Activated naive CD8-positive, alpha-beta T cell treated with anti-CD3 and anti-CD28 coated beads, Interleukin-2, amount 50 U/mL, for 24 hours (primary cell): ENCODE data around the gene TRIM4.
"Not testable (repeated sequence)": the region's sequence is repeated elsewhere in the genome, so short reads cannot be mapped to it uniquely, and the experiment has no call there.

ENCODE experiments used
- ATAC-seq: fragments of 150-1000 bp; cut with Tn5 transposase; one replicate; pipeline ENCODE4 v1.10.0; 2021
- DNase-seq: peaks from one replicate; pipeline ENCODE4 v3.0.0; 2021
- H3K27ac Mint-ChIP-seq: one replicate; pipeline ENCODE4 v1.8.0; 2021; ENCODE audit warnings: mild to moderate bottlenecking, mixed read lengths
- H3K27me3 Mint-ChIP-seq: one replicate; pipeline ENCODE4 v1.8.0; 2021; ENCODE audit warnings: mixed read lengths
- H3K36me3 Mint-ChIP-seq: one replicate; pipeline ENCODE4 v1.8.0; 2021; ENCODE audit warnings: low read depth, mixed read lengths
- H3K4me1 Mint-ChIP-seq: one replicate; pipeline ENCODE4 v1.8.0; 2021; ENCODE audit warnings: mixed read lengths
- H3K4me3 Mint-ChIP-seq: one replicate; pipeline ENCODE4 v1.8.0; 2021; ENCODE audit warnings: mild to moderate bottlenecking, moderate library complexity, mixed read lengths
- H3K9me3 Mint-ChIP-seq: one replicate; pipeline ENCODE4 v1.8.0; 2021; ENCODE audit warnings: mixed read lengths

The TRIM4 gene, protein sequence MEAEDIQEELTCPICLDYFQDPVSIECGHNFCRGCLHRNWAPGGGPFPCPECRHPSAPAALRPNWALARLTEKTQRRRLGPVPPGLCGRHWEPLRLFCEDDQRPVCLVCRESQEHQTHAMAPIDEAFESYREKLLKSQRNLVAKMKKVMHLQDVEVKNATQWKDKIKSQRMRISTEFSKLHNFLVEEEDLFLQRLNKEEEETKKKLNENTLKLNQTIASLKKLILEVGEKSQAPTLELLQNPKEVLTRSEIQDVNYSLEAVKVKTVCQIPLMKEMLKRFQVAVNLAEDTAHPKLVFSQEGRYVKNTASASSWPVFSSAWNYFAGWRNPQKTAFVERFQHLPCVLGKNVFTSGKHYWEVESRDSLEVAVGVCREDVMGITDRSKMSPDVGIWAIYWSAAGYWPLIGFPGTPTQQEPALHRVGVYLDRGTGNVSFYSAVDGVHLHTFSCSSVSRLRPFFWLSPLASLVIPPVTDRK

DNA sequence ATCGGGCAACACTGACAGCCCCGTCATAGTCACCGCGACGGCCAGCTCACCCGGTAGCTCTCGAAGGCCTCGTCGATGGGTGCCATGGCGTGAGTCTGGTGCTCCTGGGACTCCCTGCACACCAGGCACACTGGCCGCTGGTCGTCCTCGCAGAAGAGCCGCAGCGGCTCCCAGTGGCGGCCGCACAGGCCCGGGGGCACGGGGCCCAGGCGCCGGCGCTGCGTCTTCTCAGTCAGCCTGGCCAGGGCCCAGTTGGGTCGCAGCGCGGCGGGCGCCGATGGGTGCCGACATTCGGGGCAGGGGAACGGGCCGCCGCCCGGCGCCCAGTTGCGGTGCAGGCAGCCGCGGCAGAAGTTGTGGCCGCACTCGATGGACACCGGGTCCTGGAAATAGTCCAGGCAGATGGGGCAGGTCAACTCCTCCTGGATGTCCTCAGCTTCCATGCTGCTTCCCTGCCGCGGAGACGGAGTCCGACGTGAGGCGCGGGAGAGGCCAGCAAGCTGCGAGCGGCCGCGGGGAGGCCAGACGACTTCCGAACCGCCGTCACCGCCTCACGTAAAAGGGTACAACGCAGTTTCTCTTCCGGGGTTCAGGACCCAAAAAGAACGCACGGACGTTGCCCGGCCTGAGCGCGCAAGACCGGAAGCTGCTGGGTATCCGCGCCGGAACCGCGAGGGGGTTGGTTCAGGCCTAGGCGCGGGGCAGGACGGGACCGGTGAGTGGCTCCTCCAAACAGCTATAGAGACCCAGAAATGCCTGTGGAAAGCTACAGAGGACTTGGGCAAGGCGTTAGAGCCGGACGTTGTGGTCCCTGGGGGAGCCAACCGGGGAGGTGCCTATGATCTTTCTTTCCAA is at the start of gene TRIM4:
TRIM4 (minus strand) TSS at position 572 of the 855 bp plus-strand sequence; CDS start at position 443, 129 bp downstream.
- Mint-ChIP-seq H3K4me1 (peaks cover 46% of the 10 kb centered on the region), H3K36me3 (peaks cover 25% of the 10 kb centered on the region), H3K9me3 (no peaks in the 10 kb centered on the region), H3K27ac (peak within 1 kb of the TSS; percentile 96), H3K4me3 (peak within 1 kb of the TSS; percentile 94), H3K27me3 (no peaks in the 10 kb centered on the region)
- ATAC-seq (peak; percentile 100), DNase-seq (peak; percentile 92)

DNA sequence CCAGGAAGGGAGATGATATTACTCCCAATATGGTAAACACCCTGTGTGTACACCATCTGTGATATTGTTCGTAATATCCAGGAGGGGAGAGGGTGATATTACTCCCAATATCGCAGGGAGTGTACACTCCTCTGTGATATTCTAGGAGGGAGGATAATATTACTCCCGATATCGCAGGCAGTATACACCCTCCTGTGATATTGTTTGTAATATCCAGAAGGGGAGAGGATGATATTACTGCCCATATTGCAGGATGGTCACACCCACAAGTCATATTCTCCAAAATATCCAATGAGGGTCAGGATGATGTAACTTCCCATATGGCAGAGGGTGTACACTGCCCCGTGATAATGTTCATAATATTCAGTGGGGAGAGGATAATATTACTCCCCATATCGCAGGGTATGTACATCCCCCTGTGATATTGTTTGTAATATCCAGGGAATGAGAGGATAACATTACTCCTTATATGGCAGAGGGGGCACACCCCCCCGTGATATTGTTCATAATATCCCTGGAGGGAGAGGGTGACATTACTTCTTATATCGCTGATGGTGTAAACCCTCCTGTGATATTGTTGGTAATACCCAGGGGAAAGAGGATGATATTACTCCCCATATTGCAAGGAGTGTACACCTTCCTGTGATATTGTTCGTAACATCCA is 39.4 kb upstream of the TRIM4 start:
- DNase-seq: no peak
- Mint-ChIP-seq H3K4me1 (peaks cover 6% of the 10 kb centered on the region), H3K36me3 (no peaks in the 10 kb centered on the region), H3K27ac (no peak overlapping the region), H3K9me3 (no peaks in the 10 kb centered on the region), H3K27me3 (peaks cover 30% of the 10 kb centered on the region), H3K4me3 (no peak overlapping the region)
- no peak for ATAC-seq

DNA sequence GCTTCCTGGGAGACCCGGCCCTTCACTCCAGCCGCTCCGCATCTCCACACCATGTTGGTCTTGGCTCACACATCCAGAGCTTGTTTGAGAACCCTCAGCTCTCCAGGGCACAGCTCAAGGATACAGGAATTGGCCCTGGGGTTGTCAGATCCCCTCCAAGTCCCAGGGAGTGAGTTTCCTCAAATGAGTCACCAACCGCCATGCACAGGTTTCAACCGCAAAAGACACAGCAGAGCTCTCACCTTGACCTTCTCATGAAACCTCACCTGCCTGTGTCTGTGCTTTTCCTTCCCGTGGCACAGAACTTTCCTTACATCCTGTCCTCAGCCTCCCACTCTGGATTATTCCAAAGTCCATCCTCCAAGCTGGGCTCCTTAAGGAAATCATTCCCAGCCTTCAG is 35.9 kb upstream of the TRIM4 start:
- Mint-ChIP-seq H3K4me1 (peaks cover 8% of the 10 kb centered on the region), H3K27me3 (peaks cover 22% of the 10 kb centered on the region), H3K27ac (no peak overlapping the region), H3K36me3 (no peaks in the 10 kb centered on the region), H3K9me3 (no peaks in the 10 kb centered on the region), H3K4me3 (no peak overlapping the region)
- ATAC-seq (no peak), DNase-seq (no peak)

DNA sequence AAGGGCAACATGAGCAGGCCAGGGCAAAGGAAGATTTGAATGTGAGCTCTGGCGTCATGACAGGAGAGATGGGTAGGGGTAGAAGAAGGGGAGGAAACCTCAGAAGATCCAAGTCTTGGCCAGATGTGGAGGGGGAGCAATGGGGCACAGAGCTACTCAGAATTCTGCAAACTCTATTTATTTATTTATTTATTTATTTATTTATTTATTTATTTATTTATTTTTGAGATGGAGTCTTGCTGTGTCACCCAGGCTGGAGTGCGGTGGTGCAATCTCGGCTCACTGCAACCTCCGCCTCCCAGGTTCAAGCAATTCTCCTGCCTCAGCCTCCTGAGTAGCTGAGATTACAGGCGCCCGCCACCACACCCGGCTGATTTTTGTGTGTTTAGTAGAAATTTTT is 35.3 kb upstream of the TRIM4 start:
- peaks cover 19% of the 10 kb centered on the region for H3K27me3 Mint-ChIP-seq
- H3K36me3 Mint-ChIP-seq, H3K27ac Mint-ChIP-seq, DNase-seq, H3K4me1 Mint-ChIP-seq, ATAC-seq, H3K9me3 Mint-ChIP-seq, H3K4me3 Mint-ChIP-seq: not testable (repeated sequence)

DNA sequence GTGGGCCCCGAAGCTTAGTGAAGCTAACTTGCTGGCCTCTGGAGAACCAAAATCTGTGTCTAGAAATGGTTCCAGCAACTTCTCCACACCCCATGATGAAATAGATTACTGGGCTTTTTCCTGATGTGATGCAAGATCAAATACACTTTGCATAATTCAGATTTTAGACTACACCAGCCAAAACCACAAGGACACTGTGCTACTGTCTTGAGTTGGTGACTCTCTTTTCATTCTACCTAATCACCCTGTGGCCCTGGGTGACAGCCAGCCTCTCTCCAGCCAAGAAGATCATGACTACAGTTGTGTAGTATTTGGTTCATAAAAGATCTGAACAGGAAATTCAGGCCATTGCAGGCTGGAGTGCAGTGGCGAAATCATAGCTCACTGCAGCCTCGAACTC is 34.3 kb upstream of the TRIM4 start:
- ATAC-seq (peak; percentile 59), DNase-seq (no peak)
- no peaks in the 10 kb centered on the region for H3K9me3 Mint-ChIP-seq
- H3K27ac Mint-ChIP-seq: no peak overlapping the region
- peaks cover 8% of the 10 kb centered on the region for H3K4me1 Mint-ChIP-seq
- H3K4me3 Mint-ChIP-seq: no peak overlapping the region
- peaks cover 15% of the 10 kb centered on the region for H3K27me3 Mint-ChIP-seq
- H3K36me3 Mint-ChIP-seq: no peaks in the 10 kb centered on the region

DNA sequence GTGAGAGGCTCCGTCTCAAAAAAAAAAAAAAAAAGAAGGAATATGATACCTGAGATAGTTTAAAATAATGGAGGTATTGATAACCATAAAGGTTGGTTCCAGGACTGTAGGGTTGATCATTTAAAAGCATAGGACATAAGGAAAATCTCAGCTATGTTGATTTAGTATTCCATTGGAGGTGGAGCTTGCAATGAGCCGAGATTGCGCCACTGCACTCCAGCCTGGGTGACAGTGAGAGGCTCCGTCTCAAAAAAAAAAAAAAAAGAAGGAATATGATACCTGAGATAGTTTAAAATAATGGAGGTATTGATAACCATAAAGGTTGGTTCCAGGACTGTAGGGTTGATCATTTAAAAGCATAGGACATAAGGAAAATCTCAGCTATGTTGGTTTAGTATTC is 33.3 kb upstream of the TRIM4 start:
- peaks cover 15% of the 10 kb centered on the region for H3K27me3 Mint-ChIP-seq
- not testable (repeated sequence) for H3K4me1 Mint-ChIP-seq, H3K4me3 Mint-ChIP-seq, DNase-seq, H3K36me3 Mint-ChIP-seq, H3K9me3 Mint-ChIP-seq, H3K27ac Mint-ChIP-seq, ATAC-seq

DNA sequence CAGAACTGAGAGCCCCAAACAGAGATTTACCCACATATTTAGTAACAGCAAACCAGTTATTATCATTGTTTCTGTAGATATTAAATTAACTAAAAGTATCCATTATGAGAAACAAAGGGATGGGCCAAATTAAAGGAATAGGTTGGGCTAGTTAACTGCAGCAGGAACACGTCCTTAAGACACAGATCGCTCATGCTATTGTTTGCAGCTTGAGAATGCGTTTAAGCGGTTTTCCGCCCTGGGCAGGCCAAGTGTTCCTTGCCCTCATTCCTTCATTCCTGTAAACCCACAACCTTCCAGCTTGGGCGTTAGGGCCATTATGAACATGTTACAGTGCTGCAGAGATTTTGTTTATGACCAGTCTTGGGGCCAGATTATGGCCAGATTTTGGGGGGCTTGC is 31.5 kb upstream of the TRIM4 start:
- not testable (repeated sequence) for H3K4me1 Mint-ChIP-seq, H3K36me3 Mint-ChIP-seq, DNase-seq, H3K4me3 Mint-ChIP-seq, H3K9me3 Mint-ChIP-seq, H3K27ac Mint-ChIP-seq, ATAC-seq
- H3K27me3 Mint-ChIP-seq: peaks cover 18% of the 10 kb centered on the region

DNA sequence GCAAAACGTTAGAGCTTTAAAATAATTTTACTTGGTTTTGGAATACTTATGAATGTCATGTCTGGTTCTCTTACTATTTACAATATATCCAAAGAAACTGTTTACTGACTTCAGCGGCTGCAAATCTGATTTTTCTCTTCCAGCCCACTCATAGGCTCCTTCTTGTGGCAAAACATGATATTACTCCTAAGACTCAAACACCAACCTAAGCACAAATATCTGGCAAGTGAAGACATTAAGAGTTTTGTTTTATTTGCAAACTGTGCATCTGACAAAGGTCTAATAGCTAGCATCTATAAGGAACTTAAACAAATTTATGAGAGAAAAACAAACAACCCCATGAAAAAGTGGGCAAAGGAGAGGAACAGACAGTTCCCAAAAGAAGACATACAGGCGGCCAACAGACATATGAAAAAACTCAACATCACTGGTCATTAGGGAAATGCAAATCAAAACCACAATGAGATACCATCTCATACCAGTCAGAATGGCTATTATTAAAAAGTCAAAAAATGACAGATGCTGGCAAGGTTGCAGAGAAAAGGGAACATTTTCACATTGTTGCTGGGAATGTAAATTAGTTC is 30.4 kb upstream of the TRIM4 start:
- H3K4me3 Mint-ChIP-seq: no peak overlapping the region
- no peaks in the 10 kb centered on the region for H3K9me3 Mint-ChIP-seq
- DNase-seq (no peak), ATAC-seq (no peak)
- peaks cover 8% of the 10 kb centered on the region for H3K27me3 Mint-ChIP-seq
- H3K4me1 Mint-ChIP-seq: peaks cover 8% of the 10 kb centered on the region
- no peak overlapping the region for H3K27ac Mint-ChIP-seq
- H3K36me3 Mint-ChIP-seq: no peaks in the 10 kb centered on the region

DNA sequence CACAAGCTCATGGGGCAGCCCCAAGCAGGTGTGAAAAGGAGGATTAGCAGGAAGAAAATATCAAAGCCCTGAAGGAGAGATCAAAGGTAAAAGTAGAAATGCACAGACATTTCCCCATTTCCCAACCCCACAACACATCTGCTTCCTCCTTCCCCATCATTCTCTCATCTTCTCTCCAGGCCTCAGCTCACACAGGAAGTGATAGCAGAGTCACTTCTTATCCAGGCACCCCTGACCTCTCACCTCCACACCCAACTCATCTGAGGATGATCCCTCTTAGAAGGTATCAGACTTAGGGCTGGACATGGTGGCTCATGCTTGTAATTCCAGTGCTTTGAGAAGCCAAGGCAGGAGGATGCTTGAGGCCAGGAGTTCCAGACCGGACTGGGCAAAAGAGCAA is 28.3 kb upstream of the TRIM4 start:
- Mint-ChIP-seq H3K36me3 (no peaks in the 10 kb centered on the region), H3K27ac (no peak overlapping the region), H3K9me3 (no peaks in the 10 kb centered on the region), H3K27me3 (peaks cover 8% of the 10 kb centered on the region), H3K4me1 (peaks cover 6% of the 10 kb centered on the region), H3K4me3 (no peak overlapping the region)
- ATAC-seq: no peak
- DNase-seq: no peak

DNA sequence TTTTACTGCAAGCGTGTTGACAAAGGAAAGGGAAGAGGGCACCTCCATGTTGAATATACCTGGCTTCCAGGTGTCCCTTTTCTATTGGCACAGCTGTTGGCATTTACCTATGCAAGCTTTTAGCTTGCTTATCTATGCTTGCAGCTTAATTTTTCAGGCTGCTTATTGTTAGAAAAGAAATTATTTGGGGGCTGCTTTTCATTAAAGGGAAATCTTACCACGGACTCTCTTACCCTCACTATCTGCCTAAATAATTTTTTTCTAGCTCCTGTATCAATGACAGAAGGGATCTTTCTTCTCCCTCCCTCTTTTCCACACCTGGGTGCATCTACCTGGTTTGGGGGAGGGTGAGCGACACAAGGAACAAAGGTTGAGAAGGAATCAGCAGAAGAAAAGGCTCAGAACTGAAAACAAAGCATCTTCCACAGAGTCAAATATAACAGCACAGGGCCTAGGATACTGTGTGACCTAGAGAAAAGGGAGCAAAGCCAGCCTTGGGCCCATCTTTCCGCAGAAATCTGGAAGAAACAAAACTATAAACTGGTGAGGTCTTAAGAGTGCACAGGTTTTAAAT is 25.3 kb upstream of the TRIM4 start:
- H3K4me1 Mint-ChIP-seq: peaks cover 6% of the 10 kb centered on the region
- peaks cover 11% of the 10 kb centered on the region for H3K27me3 Mint-ChIP-seq
- no peak overlapping the region for H3K4me3 Mint-ChIP-seq
- DNase-seq (no peak), ATAC-seq (no peak)
- no peak overlapping the region for H3K27ac Mint-ChIP-seq
- H3K9me3 Mint-ChIP-seq: no peaks in the 10 kb centered on the region
- no peaks in the 10 kb centered on the region for H3K36me3 Mint-ChIP-seq

DNA sequence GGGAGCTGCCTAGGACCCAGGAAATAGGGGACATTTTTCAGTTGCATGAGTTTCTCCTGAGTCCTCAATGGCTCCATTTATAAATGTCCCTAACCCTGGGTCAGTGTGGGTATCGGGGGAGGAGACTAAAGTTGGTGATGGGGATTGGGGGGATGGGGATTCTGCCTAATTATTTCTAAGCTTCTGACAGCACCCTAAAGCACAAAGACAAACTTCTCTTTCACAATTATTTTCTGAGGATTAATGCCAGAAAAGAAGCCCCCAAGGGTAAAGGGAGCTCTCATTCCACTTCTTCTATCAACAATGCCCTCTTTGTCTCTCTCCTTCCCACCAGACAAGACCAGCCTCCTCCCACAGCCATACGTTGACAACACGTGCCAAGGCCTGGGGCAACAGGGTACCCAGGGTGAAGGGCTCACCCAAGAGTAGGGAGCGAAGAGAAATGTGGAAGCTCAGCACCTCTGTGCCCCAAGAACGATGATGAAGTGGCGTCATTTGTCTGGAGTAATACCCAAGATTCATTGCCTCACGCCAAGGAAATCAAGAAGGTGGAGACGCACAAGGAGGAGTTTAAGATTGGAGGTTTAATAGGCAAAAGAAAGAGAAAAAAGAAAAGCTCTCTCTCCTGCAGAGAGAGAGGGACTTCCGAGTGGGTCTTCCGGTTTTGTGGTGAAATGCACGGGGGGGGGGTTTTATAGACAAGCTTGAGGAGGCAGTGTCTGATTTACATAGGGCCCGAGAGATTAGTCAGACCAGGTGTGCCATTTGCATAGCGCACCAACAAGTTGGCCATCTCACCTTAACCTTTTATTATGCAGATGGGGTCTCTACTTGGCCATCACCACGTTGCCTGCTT is 24.5 kb upstream of the TRIM4 start:
- Mint-ChIP-seq H3K36me3 (no peaks in the 10 kb centered on the region), H3K27ac (no peak overlapping the region), H3K27me3 (peaks cover 9% of the 10 kb centered on the region), H3K4me1 (peaks cover 6% of the 10 kb centered on the region), H3K9me3 (peaks cover 5% of the 10 kb centered on the region), H3K4me3 (peak overlapping the region; percentile 27)
- DNase-seq (no peak), ATAC-seq (no peak)

DNA sequence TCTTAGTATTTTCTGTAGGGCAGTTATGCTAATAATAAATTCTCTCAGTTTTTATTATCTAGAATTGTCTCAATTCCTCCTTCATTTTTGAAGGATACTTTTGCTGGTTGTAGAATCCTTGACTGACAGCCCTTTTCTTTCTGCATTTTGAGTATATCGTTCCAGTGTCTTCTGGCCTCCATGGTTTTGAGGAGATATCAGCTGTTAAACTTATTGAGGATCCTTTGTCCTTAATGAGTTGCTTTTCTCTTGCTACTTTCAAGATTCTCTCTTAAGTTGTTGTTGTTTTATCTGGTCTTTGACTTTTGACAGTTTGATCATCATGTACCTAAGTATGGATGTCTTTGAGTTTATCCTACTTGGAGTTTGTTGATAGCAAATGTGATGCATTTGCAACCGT is 19.0 kb upstream of the TRIM4 start:
- H3K4me3 Mint-ChIP-seq: no peak overlapping the region
- H3K27me3 Mint-ChIP-seq: peaks cover 12% of the 10 kb centered on the region
- peaks cover 15% of the 10 kb centered on the region for H3K9me3 Mint-ChIP-seq
- ATAC-seq (no peak), DNase-seq (no peak)
- H3K4me1 Mint-ChIP-seq: peaks cover 8% of the 10 kb centered on the region
- no peak overlapping the region for H3K27ac Mint-ChIP-seq
- no peaks in the 10 kb centered on the region for H3K36me3 Mint-ChIP-seq

DNA sequence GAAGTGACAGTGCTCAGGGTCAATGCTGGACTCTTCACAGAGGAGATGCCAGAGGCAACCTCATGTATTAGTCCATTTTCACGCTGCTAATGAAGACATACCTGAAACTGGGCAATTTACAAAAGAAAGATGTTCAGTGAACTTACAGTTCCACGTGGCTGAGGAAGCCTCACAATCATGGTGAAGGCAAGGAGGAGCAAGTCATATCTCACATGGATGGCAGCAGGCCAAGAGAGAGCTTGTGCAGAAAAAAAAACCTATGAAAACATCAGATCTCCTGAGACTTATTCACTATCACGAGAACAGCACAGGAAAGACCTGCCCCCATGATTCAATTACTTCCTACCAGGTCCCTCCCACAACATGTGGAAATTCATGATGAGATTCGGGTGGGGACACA is 15.7 kb upstream of the TRIM4 start:
- not testable (repeated sequence) for H3K27me3 Mint-ChIP-seq

More for the DNA sequence above, 15.7 kb upstream of the TRIM4 start:
- H3K4me3 Mint-ChIP-seq, ATAC-seq, H3K27ac Mint-ChIP-seq, H3K36me3 Mint-ChIP-seq, DNase-seq: not testable (repeated sequence)
- H3K9me3 Mint-ChIP-seq: peaks cover 15% of the 10 kb centered on the region
- H3K4me1 Mint-ChIP-seq: peaks cover 15% of the 10 kb centered on the region
